Progenitor cell of endocrine pancreas (in vitro differentiated cells): ENCODE results near the gene LEF1. TPM values are rescaled to one million over a fixed set of nuclear protein-coding genes. Genes with fewer than 3 reads are reported as not detected.

ENCODE experiments used
- DNase-seq: peaks from one replicate; pipeline ENCODE4 v3.0.0; 2021; ENCODE audit warnings: low spot score; ENCODE audit not compliant: unreplicated experiment
- H3K27ac Mint-ChIP-seq: 2 replicates; pipeline ENCODE4 v1.8.0; 2021; ENCODE audit warnings: mild to moderate bottlenecking, moderate library complexity, mixed read lengths
- H3K27me3 Mint-ChIP-seq: 2 replicates; pipeline ENCODE4 v1.8.0; 2021; ENCODE audit warnings: mixed read lengths
- H3K36me3 Mint-ChIP-seq: 2 replicates; pipeline ENCODE4 v1.8.0; 2022; ENCODE audit warnings: mixed read lengths; ENCODE audit not compliant: insufficient read depth
- H3K4me1 Mint-ChIP-seq: 2 replicates; pipeline ENCODE4 v1.8.0; 2021; ENCODE audit warnings: low read depth, mixed read lengths
- H3K4me3 Mint-ChIP-seq: 2 replicates; pipeline ENCODE4 v1.8.0; 2021; ENCODE audit warnings: low read depth, mild to moderate bottlenecking, moderate library complexity, mixed read lengths
- H3K9me3 Mint-ChIP-seq: 2 replicates; pipeline ENCODE4 v1.8.0; 2021; ENCODE audit warnings: low read depth, mixed read lengths
- CTCF ChIP-seq: fragments of 200-600 bp; sonication (generic); IDR thresholded peaks from one replicate; pipeline ENCODE4 v1.5.0; 2021; ENCODE audit warnings: antibody characterized with exemption, mild to moderate bottlenecking; ENCODE audit not compliant: unreplicated experiment
- long read RNA-seq: library from polyadenylated mRNA; unstranded; transcript quantifications from one replicate; pipeline ENCODE4 v2.0.0, GENCODE V29; 2020
- total RNA-seq: library from RNA; stranded (reverse); gene quantifications from 2 replicates; pipeline ENCODE4 v1.2.1, GENCODE V29; 2021

The LEF1 gene
- 2.1 and 3.2 TPM in 2 replicates for total RNA-seq
- long read RNA-seq, result 0 reads

DNA sequence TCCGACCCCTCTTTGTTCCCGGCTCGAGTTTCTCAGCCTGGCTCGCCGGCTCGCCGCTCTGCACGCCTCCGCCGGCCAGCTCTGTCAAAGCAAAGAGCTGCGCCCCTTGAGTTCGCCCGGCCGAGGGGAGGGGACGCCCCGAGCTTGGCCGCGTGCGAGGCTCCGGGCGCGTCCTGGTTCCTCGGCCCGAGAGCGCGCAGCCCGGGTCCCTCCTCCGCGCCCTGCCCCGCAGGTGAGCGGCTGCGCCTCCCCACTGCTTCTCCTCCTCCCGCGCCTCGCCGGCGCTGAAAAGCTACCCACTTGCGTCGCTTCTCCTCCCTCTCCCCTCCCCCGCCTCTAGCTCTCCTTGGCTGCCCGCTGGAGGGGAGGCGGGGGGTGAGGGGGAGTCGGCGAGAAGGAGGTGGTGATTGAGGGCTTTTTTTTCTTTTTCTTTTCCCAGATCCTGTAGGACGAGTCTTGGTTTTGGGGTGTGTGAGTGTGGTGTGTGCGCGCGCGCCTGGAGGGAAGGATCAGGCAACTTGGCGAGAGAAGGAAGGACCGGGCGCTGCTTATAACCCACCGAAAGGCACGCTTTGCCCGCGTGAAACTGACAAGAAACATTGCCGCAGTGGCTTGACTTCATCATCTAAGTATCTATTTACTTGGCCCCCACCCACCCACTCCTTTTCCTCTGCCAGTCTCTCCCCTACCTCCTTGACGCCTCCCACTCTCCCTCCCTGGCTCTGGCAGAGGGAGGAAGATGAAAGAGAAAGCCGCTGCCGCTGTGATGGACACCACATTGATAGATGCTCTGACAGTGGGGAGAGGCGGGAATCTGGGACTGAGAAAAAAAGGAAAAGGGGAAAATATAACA lies at the start of gene LEF1:
Gene LEF1 (minus strand): TSS at position 262 of the 853 bp plus-strand sequence. CDS start 1,165 bp downstream, outside the sequence.
- peaks cover 85% of the 10 kb centered on the region for H3K27me3 Mint-ChIP-seq
- DNase-seq, result peak; percentile 44
- peak within 1 kb of the TSS; percentile 76 for H3K4me3 Mint-ChIP-seq
- H3K27ac Mint-ChIP-seq, result peak within 1 kb of the TSS; percentile 79
- H3K4me1 Mint-ChIP-seq, result peaks cover 15% of the 10 kb centered on the region
- no peaks in the 10 kb centered on the region for H3K36me3 Mint-ChIP-seq
- TF ChIP-seq CTCF, result no peak
- no peaks in the 10 kb centered on the region for H3K9me3 Mint-ChIP-seq

- no peak for DNase-seq
- Mint-ChIP-seq H3K27ac (peak overlapping the region; percentile 35), H3K36me3 (no peaks in the 10 kb centered on the region), H3K27me3 (no peaks in the 10 kb centered on the region), H3K4me1 (peaks cover 4% of the 10 kb centered on the region), H3K9me3 (peaks cover 4% of the 10 kb centered on the region), H3K4me3 (no peak overlapping the region)
- no peak for TF ChIP-seq CTCF
These were observed 47.8 kb upstream of the LEF1 start for GRCh38 chr4:108216510-108216909.

- no peak for DNase-seq
- H3K4me1 Mint-ChIP-seq, result peaks cover 5% of the 10 kb centered on the region
- H3K4me3 Mint-ChIP-seq, result no peak overlapping the region
- no peak for TF ChIP-seq CTCF
- H3K9me3 Mint-ChIP-seq, result peaks cover 4% of the 10 kb centered on the region
- H3K27me3 Mint-ChIP-seq, result no peaks in the 10 kb centered on the region
- H3K27ac Mint-ChIP-seq, result no peak overlapping the region
- no peaks in the 10 kb centered on the region for H3K36me3 Mint-ChIP-seq
These were observed 46.3 kb upstream of the LEF1 start for GRCh38 chr4:108215055-108215454.

GRCh38 chr4:108213723-108214122 lies 45.0 kb upstream of the LEF1 start:
- no peak for TF ChIP-seq CTCF
- no peak overlapping the region for H3K27ac Mint-ChIP-seq
- no peak for DNase-seq
- H3K9me3 Mint-ChIP-seq, result peaks cover 4% of the 10 kb centered on the region
- peaks cover 13% of the 10 kb centered on the region for H3K4me1 Mint-ChIP-seq
- H3K27me3 Mint-ChIP-seq, result no peaks in the 10 kb centered on the region
- H3K4me3 Mint-ChIP-seq, result no peak overlapping the region
- no peaks in the 10 kb centered on the region for H3K36me3 Mint-ChIP-seq

- H3K4me1 Mint-ChIP-seq, result peaks cover 13% of the 10 kb centered on the region
- peaks cover 4% of the 10 kb centered on the region for H3K9me3 Mint-ChIP-seq
- H3K36me3 Mint-ChIP-seq, result no peaks in the 10 kb centered on the region
- no peak for TF ChIP-seq CTCF
- no peak overlapping the region for H3K27ac Mint-ChIP-seq
- DNase-seq, result no peak
- no peaks in the 10 kb centered on the region for H3K27me3 Mint-ChIP-seq
- no peak overlapping the region for H3K4me3 Mint-ChIP-seq
These were observed 44.6 kb upstream of the LEF1 start for GRCh38 chr4:108213308-108213707.
